ENCODE data around the gene FAM53B.

The FAM53B gene

DNA sequence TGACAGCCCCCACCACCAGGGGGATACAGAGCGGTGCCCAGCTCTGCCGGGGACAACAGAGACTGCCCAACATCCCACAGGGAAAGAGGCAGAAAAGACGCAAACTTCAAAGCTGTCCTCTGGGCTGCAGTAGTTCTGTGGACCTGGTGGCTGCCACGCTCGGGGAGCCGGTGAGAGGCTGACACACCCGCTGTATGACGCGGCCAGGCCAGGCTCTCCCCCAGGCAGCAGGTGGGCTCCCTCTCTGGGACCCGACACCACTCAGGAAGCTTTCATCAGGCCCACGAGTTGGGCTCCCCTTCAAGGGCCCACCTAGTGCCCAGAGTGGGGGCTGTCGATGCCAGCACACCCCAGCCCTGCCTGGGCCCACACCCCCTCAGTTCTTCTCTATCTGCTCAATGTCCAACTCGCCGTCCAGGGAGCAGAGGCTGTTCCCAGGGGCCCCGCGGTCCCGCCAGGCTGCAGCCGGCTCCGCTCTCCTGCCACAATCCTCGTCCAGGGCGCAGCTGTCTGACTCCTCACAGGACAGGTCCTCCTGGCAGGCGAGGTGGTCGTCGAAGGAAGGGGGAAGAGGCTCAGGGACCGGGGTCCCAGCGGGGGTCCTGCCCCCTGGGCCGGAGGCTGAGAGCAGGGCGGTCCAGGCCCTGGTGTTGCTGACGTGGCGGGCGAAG is 121.2 kb downstream of the FAM53B start:
- H3K27me3 ChIP-seq = peaks cover 39 to 70% (median 57%) of the 10 kb centered on the region in 11 experiments
- peaks cover 0 to 37% (median 0%) of the 10 kb centered on the region in 11 experiments; a peak in 9 of 22 replicates for H3K36me3 ChIP-seq
- TF ChIP-seq Cebpa-rat (IDR thresholded peaks at IDR 0.05) = no peak
- H3K4me2 ChIP-seq = peak overlapping the region in 10 of 11 experiments; percentile 1 to 99 (median 96); a peak in 18 of 22 replicates
- peak overlapping the region in 1 of 10 experiments; percentile 8; a peak in 1 of 20 replicates for H3K4me3 ChIP-seq
- H3K9me3 ChIP-seq (replicated peaks in 1 of 11) = no peaks in the 10 kb centered on the region
- H3K4me1 ChIP-seq = peaks cover 97 to 100% (median 100%) of the 10 kb centered on the region in 10 experiments
- H3K27ac ChIP-seq = no peak overlapping the region
- H4K20me1 ChIP-seq = peaks cover 66 to 100% (median 100%) of the 10 kb centered on the region in 11 experiments; a peak in 21 of 22 replicates
- peak overlapping the region in 5 of 11 experiments; percentile 11 to 54 (median 32); a peak in 5 of 22 replicates for H3K9ac ChIP-seq

DNA sequence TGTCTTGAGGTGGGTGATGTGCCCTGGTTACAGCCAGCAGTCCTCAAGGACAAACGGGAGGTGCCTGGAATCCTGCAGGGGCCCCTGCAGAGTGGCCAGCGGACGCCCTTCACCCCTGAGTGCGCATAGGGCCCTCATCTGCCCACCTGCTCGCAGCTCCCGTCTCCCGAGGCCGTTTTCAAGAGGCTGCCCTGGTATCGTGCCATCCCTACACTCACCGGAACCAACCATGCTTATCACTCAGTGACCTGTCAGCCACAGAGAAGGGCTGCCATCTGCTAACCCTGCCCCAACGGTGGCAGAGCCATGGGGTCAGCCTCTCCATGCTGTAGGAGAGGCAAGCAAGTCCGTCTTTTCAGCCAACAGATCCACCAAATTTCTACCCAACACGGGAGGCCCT is 122.0 kb downstream of the FAM53B start:
- no peak for TF ChIP-seq Cebpa-rat (IDR thresholded peaks at IDR 0.05)
- H3K36me3 ChIP-seq = peaks cover 0 to 37% (median 0%) of the 10 kb centered on the region in 11 experiments; a peak in 9 of 22 replicates
- H3K27ac ChIP-seq = no peak overlapping the region
- peaks cover 97 to 100% (median 100%) of the 10 kb centered on the region in 10 experiments for H3K4me1 ChIP-seq
- H3K27me3 ChIP-seq = peaks cover 39 to 71% (median 57%) of the 10 kb centered on the region in 11 experiments
- H3K9me3 ChIP-seq (replicated peaks in 1 of 11) = no peaks in the 10 kb centered on the region
- peak overlapping the region; percentile 93 to 99 (median 97) for H3K4me2 ChIP-seq
- peaks cover 57 to 100% (median 100%) of the 10 kb centered on the region in 11 experiments; a peak in 21 of 22 replicates for H4K20me1 ChIP-seq
- H3K4me3 ChIP-seq = no peak overlapping the region
- peak overlapping the region in 3 of 11 experiments; percentile 1 to 6 (median 3); a peak in 3 of 22 replicates for H3K9ac ChIP-seq

DNA sequence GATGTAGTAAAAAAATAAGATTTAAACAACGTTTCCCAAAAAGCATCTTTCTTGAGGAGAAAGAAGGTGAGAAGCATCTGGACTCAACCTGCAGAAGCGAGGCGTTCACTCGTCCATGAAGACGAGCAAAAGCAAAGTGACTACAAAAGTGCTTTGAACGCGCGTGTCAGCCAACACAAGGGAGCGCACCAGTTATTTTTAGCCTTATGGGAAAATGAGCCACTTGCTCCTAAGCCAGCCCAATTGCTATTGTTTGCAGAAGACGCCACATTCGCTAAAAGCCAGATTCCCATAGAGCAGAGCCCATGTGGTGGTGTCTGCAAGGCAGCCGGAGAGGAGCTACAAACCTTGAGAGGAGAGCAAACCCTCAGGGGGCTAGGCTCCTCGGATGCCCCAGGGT is 122.5 kb downstream of the FAM53B start:
- Histone ChIP-seq H3K4me2 (peak overlapping the region; percentile 93 to 99 (median 97)), H3K9ac (peak overlapping the region in 3 of 11 experiments; percentile 1 to 6 (median 3); a peak in 2 of 22 replicates), H3K4me3 (no peak overlapping the region), H3K27me3 (peaks cover 39 to 71% (median 59%) of the 10 kb centered on the region in 11 experiments), H3K36me3 (peaks cover 0 to 37% (median 0%) of the 10 kb centered on the region in 11 experiments; a peak in 9 of 22 replicates), H3K27ac (no peak overlapping the region), H4K20me1 (peaks cover 52 to 100% (median 100%) of the 10 kb centered on the region in 11 experiments; a peak in 21 of 22 replicates), H3K4me1 (peaks cover 97 to 100% (median 100%) of the 10 kb centered on the region in 10 experiments), H3K9me3 (replicated peaks in 1 of 11) (no peaks in the 10 kb centered on the region)
- no peak for TF ChIP-seq Cebpa-rat (IDR thresholded peaks at IDR 0.05)

DNA sequence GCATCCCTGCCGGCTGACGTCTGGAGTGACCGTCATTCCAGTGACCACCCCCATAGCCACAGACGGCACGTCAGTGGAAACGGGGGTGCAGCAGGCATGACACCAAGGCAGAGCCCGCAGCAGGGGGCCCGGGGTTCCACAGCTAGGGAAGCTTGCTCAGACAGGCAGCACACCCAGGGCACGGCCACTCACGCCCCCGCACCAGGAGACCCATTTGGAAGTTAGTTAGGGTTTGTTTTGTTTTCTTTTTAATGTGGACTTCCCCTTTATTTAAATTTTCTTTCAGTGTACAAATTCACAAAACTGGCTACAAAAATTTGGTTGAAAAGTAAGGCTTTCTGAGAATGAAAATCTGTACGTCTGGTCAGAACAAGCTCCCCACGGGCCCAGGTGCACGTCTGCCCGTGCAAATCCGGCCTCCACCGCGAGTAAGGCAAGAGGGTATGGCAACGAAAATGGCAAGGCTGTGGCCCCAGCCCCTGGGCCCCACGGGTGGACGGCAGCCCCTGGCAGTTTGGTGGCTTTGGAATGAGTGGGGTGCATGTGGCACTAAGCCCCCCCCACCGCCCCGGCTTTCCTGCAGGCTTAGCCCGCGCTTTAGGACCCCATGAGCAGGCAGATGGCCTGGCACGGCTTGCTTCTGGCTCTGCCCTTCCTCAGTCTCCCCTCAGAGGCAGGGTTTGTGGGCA is 124.2 kb downstream of the FAM53B start:
- H3K27ac ChIP-seq = peak overlapping the region in 8 of 11 experiments; percentile 14 to 60 (median 46); a peak in 13 of 22 replicates
- TF ChIP-seq Cebpa-rat (IDR thresholded peaks at IDR 0.05) = no peak
- H3K4me1 ChIP-seq = peaks cover 96 to 100% (median 100%) of the 10 kb centered on the region in 10 experiments
- peaks cover 33 to 71% (median 48%) of the 10 kb centered on the region in 11 experiments for H3K27me3 ChIP-seq
- no peaks in the 10 kb centered on the region for H3K9me3 ChIP-seq (replicated peaks in 1 of 11)
- peak overlapping the region in 6 of 10 experiments; percentile 15 to 46 (median 26); a peak in 6 of 20 replicates for H3K4me3 ChIP-seq
- peak overlapping the region; percentile 7 to 68 (median 56); a peak in 18 of 22 replicates for H3K9ac ChIP-seq
- H4K20me1 ChIP-seq = peaks cover 35 to 100% (median 94%) of the 10 kb centered on the region in 11 experiments; a peak in 21 of 22 replicates
- peaks cover 0 to 37% (median 0%) of the 10 kb centered on the region in 11 experiments; a peak in 9 of 22 replicates for H3K36me3 ChIP-seq
- H3K4me2 ChIP-seq = peak overlapping the region; percentile 93 to 99 (median 97)

DNA sequence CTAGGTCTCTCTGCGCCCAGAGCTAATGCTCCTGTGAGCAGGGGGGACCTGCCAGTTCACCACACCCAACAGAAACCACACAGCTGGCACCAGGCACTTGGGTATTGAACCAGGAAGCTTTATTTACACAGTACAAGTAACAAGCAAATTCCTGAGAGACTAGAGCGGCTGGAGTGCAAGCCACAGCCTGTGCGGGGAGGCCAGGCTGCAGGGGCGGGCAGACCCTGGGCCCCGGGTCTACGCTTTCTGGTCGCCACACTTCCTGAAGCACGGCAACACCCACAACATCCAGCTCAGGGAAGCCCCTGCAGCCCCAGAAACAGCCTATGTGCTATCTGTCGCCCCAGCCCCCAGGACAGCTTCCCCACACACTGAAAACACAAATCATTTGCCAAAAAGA is 125.0 kb downstream of the FAM53B start:
- H3K9me3 ChIP-seq (replicated peaks in 1 of 11) = no peaks in the 10 kb centered on the region
- peak overlapping the region in 9 of 11 experiments; percentile 37 to 60 (median 43); a peak in 16 of 22 replicates for H3K27ac ChIP-seq
- peaks cover 25 to 71% (median 41%) of the 10 kb centered on the region in 11 experiments for H3K27me3 ChIP-seq
- peaks cover 92 to 100% (median 100%) of the 10 kb centered on the region in 10 experiments for H3K4me1 ChIP-seq
- TF ChIP-seq Cebpa-rat (IDR thresholded peaks at IDR 0.05) = no peak
- H3K36me3 ChIP-seq = peaks cover 0 to 31% (median 0%) of the 10 kb centered on the region in 11 experiments; a peak in 9 of 22 replicates
- H4K20me1 ChIP-seq = peaks cover 28 to 100% (median 92%) of the 10 kb centered on the region in 11 experiments; a peak in 21 of 22 replicates
- peak overlapping the region; percentile 93 to 99 (median 97) for H3K4me2 ChIP-seq
- peak overlapping the region in 8 of 10 experiments; percentile 4 to 46 (median 18); a peak in 7 of 20 replicates for H3K4me3 ChIP-seq
- peak overlapping the region; percentile 7 to 68 (median 56); a peak in 19 of 22 replicates for H3K9ac ChIP-seq

DNA sequence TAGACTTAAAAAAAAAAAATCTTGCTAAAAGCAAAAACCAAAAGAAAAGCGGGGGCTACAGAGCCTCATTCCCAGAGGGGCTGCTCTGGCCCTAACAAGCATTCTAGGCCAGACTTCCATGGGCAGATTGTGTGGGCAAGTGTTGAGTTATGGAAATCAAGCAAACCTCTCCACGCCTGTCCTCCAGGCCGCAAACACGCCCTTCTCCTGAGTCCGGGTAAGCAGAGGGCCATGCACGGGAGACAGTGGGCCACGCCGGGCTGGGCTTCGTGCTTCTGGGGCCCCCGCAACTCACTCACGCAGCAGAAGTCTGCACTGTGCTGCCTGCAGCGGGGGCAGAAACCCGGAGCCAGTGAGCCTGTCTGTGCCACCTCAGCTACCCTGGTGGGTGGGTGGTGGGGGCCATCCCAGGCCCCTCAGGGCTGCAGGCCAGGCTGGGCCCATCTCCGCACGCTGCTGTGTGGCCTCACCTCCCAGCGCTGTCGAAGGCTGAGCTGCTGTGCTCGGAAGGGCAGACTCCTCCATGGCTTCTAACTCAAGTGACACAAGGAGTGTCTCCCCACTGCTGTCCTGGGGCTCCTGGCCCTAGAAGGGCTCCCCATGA is 125.6 kb downstream of the FAM53B start:
- H4K20me1 ChIP-seq = peaks cover 21 to 100% (median 92%) of the 10 kb centered on the region in 11 experiments; a peak in 21 of 22 replicates
- peaks cover 94 to 100% (median 100%) of the 10 kb centered on the region in 10 experiments for H3K4me1 ChIP-seq
- H3K9me3 ChIP-seq (replicated peaks in 1 of 11) = no peaks in the 10 kb centered on the region
- peaks cover 19 to 65% (median 35%) of the 10 kb centered on the region in 11 experiments for H3K27me3 ChIP-seq
- peak overlapping the region; percentile 38 to 68 (median 57); a peak in 18 of 22 replicates for H3K9ac ChIP-seq
- H3K4me2 ChIP-seq = peak overlapping the region; percentile 93 to 99 (median 97)
- TF ChIP-seq Cebpa-rat (IDR thresholded peaks at IDR 0.05) = no peak
- H3K36me3 ChIP-seq = peaks cover 0 to 29% (median 0%) of the 10 kb centered on the region in 11 experiments; a peak in 9 of 22 replicates
- H3K4me3 ChIP-seq = peak overlapping the region in 5 of 10 experiments; percentile 4 to 46 (median 32); a peak in 8 of 20 replicates
- H3K27ac ChIP-seq = peak overlapping the region in 10 of 11 experiments; percentile 24 to 60 (median 42); a peak in 16 of 22 replicates

DNA sequence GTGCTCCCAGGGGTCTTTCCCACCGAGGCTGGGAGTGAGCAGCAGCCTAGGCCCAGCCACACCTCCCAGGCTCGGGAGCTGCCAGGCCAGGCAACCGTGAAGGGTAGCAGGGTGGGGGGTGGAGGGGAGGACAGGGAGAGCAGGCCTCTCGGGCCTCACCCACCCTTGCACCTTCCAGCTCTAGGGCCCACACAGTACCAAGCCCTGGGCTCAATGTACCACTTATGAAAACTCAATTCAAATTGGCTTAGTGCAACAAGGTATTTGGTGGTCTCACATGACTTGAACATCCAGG is 127.4 kb downstream of the FAM53B start:
- Histone ChIP-seq H3K4me1 (peaks cover 94 to 100% (median 100%) of the 10 kb centered on the region in 10 experiments), H3K36me3 (peaks cover 0 to 11% (median 0%) of the 10 kb centered on the region in 11 experiments; a peak in 2 of 22 replicates), H3K9ac (peak overlapping the region in 8 of 11 experiments; percentile 21 to 68 (median 46); a peak in 9 of 22 replicates), H4K20me1 (peaks cover 9 to 99% (median 82%) of the 10 kb centered on the region in 11 experiments; a peak in 21 of 22 replicates), H3K4me2 (peak overlapping the region; percentile 93 to 99 (median 97)), H3K27me3 (peaks cover under 1 to 47% (median 17%) of the 10 kb centered on the region in 11 experiments; a peak in 13 of 22 replicates), H3K4me3 (peak overlapping the region in 1 of 10 experiments; percentile 33; a peak in 1 of 20 replicates), H3K9me3 (replicated peaks in 1 of 11) (no peaks in the 10 kb centered on the region), H3K27ac (peak overlapping the region in 2 of 11 experiments; percentile 3 to 23; a peak in 1 of 22 replicates)
- TF ChIP-seq Cebpa-rat (IDR thresholded peaks at IDR 0.05) = no peak

Measured in BLaER1 treated with 17β-estradiol and CSF1 and Interleukin-3, amounts not matched to agents 10 nM and 100 nM (cell line).